Pancreas (tissue), 10 donors: ENCODE results near the gene LASP1. TPM values are rescaled to one million over a fixed set of nuclear protein-coding genes. Genes with fewer than 3 reads are reported as not detected.

Source experiments
- ATAC-seq, 4 donors: fragments of 200-7000 bp; cut with Tn5 transposase; one replicate each; pipeline versions ENCODE4 v1.8.0 to v1.9.1; 2020; ENCODE audit warnings: mild to moderate bottlenecking in 4 of 4, moderate library complexity in 4 of 4
- DNase-seq, 6 donors: peaks; one replicate each; pipeline ENCODE4 v3.0.0-alpha.2; 2020
- FAIRE-seq: peaks from 2 replicates; lab custom pipeline; 2012; peaks lifted over from hg19 to GRCh38; lab: Jason Lieb, UNC
- H3K27ac ChIP-seq, 4 donors: fragments of 200-600 bp; sonication (generic); 1 replicate in 3 of 4; 2 replicates in 1 of 4; pipeline versions ENCODE4 v1.5.0 to v1.8.0; 2020
- H3K27me3 ChIP-seq, 4 donors: fragments of 200-600 bp; one replicate each; pipeline ENCODE4 v1.8.0; 2021
- H3K36me3 ChIP-seq, 3 donors: fragments of 200-600 bp; sonication (generic) in 1 of 3; one replicate each; pipeline versions ENCODE4 v1.5.0 to v1.8.0; 2020 to 2021
- H3K4me1 ChIP-seq, 3 donors: fragments of 200-600 bp; one replicate each; pipeline ENCODE4 v1.8.0; 2021
- H3K4me3 ChIP-seq, 4 donors: fragments of 200-600 bp; sonication (generic) in 2 of 4; one replicate each; pipeline versions ENCODE4 v1.5.0 to v1.8.0; 2020 to 2021
- H3K9me3 ChIP-seq, 4 donors: fragments of 200-600 bp; one replicate each; pipeline ENCODE4 v1.8.0; 2021
- CTCF ChIP-seq, 4 donors: fragments of 200-600 bp; sonication (generic) in 3 of 4; IDR thresholded peaks; one replicate each; pipeline versions ENCODE4 v1.5.0 to v1.8.0; 2021; ENCODE audit warnings: antibody characterized with exemption in 4 of 4
- WGBS, 2 donors: extraction: QIAGEN DNeasy Blood & Tissue Kit; methylation state at CpG; one replicate each; pipeline ENCODE4 v1.1.7; 2013; 5-methylcytosine and 5-hydroxymethylcytosine counted together
- intact Hi-C, 3 donors: fragments of 100-400 bp; cut with DNase I; formaldehyde crosslinking; loops; one replicate each; pipeline versions ENCODE4 v1.11.1 to v1.14.2; 2022
- polyA plus RNA-seq, 2 donors: library from polyadenylated mRNA; stranded (reverse); fragments of 200-250 nt; gene quantifications; one replicate each; pipeline ENCODE4 v1.2.3, GENCODE V29; 2013
- total RNA-seq, 6 donors: library from RNA; stranded (reverse); fragmentation: NEBNext Ultra II Directional in 4 of 6; extraction: Animal tissue kit (Norgen Biotek cat#: 25700) in 4 of 6; gene quantifications; one replicate each; pipeline versions ENCODE4 v1.2.1 to v1.2.4, GENCODE V29; 2021 to 2023
- donor health status: healthy with polysubstance abuse.
- donor health status: DM: no; HTN: no; CAD: no; lungs with moderate emphysema.
- donor health status: DM: no; HTN: no; CAD: no.
- donor health status: control.
- donor health status: control.
- donor health status: Bipolar disorder and iron deficiency.
- donor health status: DM: yes; HTN: yes; CAD: no.
- donor health status: DM: no; HTN: no; CAD: no.
- donor health status: DM: no; HTN: no; CAD: no.
- donor health status: DM: yes; HTN: yes; CAD: no.

Gene LASP1
- total and polyA plus RNA-seq, 8 donors: 35.7 to 98.6 (median 57.1) TPM

DNA sequence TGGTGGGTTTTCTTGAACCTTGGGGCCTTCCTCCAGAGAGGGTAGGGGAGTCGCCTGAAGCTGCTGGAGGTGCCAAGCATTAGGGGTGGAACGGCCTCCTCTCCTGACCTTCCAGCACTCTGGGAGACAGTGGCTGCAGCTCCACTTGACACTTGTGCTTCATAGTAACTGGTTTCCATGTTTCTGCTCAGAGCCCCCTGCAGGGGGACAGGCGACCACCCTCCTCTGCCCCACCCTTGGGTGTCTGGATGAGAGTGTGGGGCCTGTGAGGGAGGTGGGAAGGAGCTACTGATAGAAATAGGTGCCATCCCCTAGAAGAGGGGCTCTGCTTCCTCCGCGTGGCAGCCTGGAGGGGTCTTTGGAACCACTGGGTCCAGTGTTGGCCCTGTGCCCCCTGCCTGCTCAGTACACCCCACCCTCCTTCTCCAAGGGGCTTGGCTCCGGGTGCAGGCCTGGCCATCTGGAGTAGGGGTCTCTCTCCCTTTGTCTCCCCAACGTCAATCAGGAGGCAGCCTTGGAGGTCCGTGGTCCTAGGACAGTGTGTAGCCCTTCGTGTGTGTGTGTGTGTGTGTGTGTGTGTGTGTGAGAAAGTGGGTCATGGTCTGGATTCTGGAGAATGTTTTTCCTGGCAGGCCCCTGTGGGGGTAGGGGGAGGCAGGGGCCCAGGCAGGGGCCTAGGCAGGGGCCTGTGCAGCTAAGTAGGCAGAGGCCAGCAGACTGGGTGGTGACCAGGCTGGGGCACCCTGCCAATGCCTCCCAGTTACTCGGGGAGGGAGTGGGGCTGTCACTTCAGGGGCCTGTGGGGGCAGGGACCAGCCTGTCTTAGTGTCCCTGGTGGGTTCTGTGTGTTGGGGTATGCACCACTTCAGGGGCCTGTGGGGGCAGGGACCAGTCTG is 4.9 kb downstream of the LASP1 start:
- TF ChIP-seq CTCF (IDR thresholded peaks at IDR 0.05): no peak
- Histone ChIP-seq H3K36me3 (peaks cover 0 to 14% (median 0%) of the 10 kb centered on the region in 3 donors), H3K9me3 (no peaks in the 10 kb centered on the region), H3K4me3 (no peak overlapping the region), H3K4me1 (peaks cover 35 to 38% (median 37%) of the 10 kb centered on the region in 3 donors), H3K27me3 (no peaks in the 10 kb centered on the region), H3K27ac (peak overlapping the region in 3 of 4 donors; percentile 12 to 92 (median 33))
- WGBS, 2 donors: 39 to 43% methylated on average over 10 of the region's 10 CpGs
- DNase-seq (peak in 2 of 6 donors; percentile 71 to 78), ATAC-seq (no peak), FAIRE-seq (no peak)
- intact Hi-C loops: no loop called here

DNA sequence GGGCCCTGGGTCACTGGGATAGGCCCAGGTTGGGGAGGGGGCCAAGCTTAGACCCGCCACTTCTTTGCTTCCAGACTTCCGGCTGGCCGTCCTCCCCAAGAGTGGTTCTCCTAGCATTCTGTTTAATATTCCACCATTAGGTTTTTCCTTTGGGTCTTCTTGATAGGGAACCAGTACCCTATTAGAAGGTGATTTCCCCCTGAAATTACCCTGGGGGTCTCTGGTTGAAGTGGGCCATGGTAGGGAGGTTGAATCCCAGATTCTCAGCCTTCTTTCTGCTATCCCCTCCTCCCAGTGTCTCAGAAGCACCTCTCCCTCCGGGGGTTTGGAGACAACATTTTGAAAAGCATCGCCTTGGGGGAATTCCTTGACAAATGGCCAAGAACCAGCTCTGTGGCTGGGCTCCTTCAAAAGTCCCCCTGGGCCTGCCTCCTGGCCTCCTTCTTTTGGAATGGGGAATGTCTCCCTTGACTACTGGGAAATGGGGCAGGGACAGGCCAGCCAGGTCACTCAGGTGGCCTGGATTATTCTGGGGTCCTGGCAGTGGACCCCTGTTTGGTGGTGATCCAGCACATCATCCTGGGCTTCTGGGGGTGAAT is 5.7 kb downstream of the LASP1 start:
- H3K4me1 ChIP-seq: peaks cover 44 to 45% (median 44%) of the 10 kb centered on the region in 3 donors
- DNase-seq (no peak), ATAC-seq (no peak), FAIRE-seq (no peak)
- H3K27ac ChIP-seq: peak overlapping the region in 1 of 4 donors; percentile 0
- H3K27me3 ChIP-seq: no peaks in the 10 kb centered on the region
- 74 to 75% methylated on average over 5 of the region's 5 CpGs for WGBS, 2 donors
- peaks cover 0 to 14% (median 0%) of the 10 kb centered on the region in 3 donors for H3K36me3 ChIP-seq
- intact Hi-C loops: no loop called here
- no peak overlapping the region for H3K4me3 ChIP-seq
- no peak for TF ChIP-seq CTCF (IDR thresholded peaks at IDR 0.05)
- H3K9me3 ChIP-seq: no peaks in the 10 kb centered on the region

GRCh38 chr17:38877130-38877851 is 7.4 kb downstream of the LASP1 start:
- ATAC-seq (peak in 1 of 4 donors; percentile 8), FAIRE-seq (no peak), DNase-seq (peak in 1 of 6 donors; percentile 35)
- Histone ChIP-seq H3K4me3 (no peak overlapping the region), H3K27me3 (no peaks in the 10 kb centered on the region), H3K9me3 (no peaks in the 10 kb centered on the region), H3K27ac (no peak overlapping the region), H3K36me3 (peaks cover 0 to 14% (median 0%) of the 10 kb centered on the region in 3 donors), H3K4me1 (peaks cover 48 to 54% (median 53%) of the 10 kb centered on the region in 3 donors)
- TF ChIP-seq CTCF (IDR thresholded peaks at IDR 0.05): no peak
- intact Hi-C loops: no loop called here
- 72 to 74% methylated on average over 7 of the region's 7 CpGs for WGBS, 2 donors

DNA sequence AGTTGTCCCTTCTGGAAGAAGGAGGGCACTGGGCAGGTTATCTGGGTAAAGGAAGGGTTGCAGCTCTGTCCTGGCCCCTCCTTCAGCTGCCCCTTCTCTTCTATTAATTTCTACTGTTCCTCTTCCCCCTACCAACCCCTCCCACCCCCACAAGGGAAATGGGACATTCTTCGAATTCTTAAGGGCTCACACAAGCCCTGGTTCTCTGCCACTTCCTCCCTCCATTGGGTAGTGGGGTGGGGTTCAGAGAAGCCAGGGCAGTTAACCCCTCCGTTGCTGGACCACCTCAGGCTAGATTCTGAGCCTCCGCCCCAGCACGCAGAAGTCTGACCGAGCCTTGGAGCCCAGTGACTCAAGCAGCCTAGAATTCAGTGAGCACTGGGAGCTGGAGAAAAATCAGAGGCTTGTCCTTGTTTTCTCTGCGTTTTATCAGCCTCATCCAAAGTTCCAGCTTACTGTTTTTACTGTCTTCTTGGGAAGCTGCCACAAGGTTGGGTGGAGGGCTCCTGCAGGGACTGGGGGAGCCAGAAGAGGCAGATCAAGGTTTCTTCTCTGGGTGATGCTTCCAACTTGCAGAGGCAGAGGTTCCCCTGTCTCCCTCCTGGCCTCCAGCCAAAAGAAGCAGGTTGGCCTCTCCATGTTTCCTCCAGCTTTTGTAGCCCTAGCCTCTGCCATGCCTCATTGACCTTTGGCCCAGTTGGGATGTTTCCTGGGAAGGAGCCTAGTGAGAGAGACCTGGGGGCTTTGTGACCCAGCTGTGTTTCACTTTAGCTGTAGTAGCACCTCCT is 10.2 kb downstream of the LASP1 start:
- Histone ChIP-seq H3K9me3 (no peaks in the 10 kb centered on the region), H3K4me3 (no peak overlapping the region), H3K27me3 (no peaks in the 10 kb centered on the region), H3K27ac (peak overlapping the region; percentile 3 to 67 (median 47)), H3K4me1 (peaks cover 29 to 35% (median 33%) of the 10 kb centered on the region in 3 donors), H3K36me3 (peaks cover 0 to 18% (median 0%) of the 10 kb centered on the region in 3 donors)
- intact Hi-C loops: loop anchor here in 1 of 3 donors (5.0 kb wide), 1 partner anchor 37 kb away; no protein-coding TSS in a partner anchor
- DNase-seq: peak in 3 of 6 donors; percentile 58 to 63 (median 58)
- WGBS, 2 donors: 38 to 45% methylated on average over 6 of the region's 6 CpGs
- no peak for TF ChIP-seq CTCF (IDR thresholded peaks at IDR 0.05)
- ATAC-seq: peak; percentile 46 to 73 (median 67)
- no peak for FAIRE-seq
